H1 (cell line): ENCODE measurements around the gene FGF18.

Experiments used
- BRCA1 ChIP-seq: IDR thresholded peaks from 2 replicates; pipeline ENCODE4 v1.6.1; 2012; ENCODE audit warnings: low read depth, low read length, improper control_type of control experiment
- POLR2A ChIP-seq, 2 experiments: IDR thresholded peaks; 1 replicate in 1 of 2; 2 replicates in 1 of 2; pipeline ENCODE4 v1.6.1; 2011; ENCODE audit warnings: low read depth in 2 of 2, low read length in 2 of 2, mild to moderate bottlenecking in 2 of 2; ENCODE audit errors: control extremely low read depth in 1 of 2
- POLR2AphosphoS5 ChIP-seq: IDR thresholded peaks from 2 replicates; pipeline ENCODE4 v1.6.1; 2011; ENCODE audit warnings: low read depth, low read length
- YY1 ChIP-seq: IDR thresholded peaks from 2 replicates; pipeline ENCODE4 v1.6.1; 2011; ENCODE audit warnings: low read depth, mild to moderate bottlenecking, low read length
- TF ChIP-seq, protein P1 (sequence below): IDR thresholded peaks from 2 replicates; pipeline ENCODE4 v1.6.1; 2012; ENCODE audit warnings: inconsistent platforms
- TF ChIP-seq, protein P2 (sequence below), 3 experiments: IDR thresholded peaks; 1 replicate in 2 of 3; 2 replicates in 1 of 3; pipeline versions ENCODE4 v1.5.1 to v1.6.1; 2011; ENCODE audit warnings: low read length in 3 of 3, mild to moderate bottlenecking in 3 of 3, inconsistent platforms in 2 of 3, low read depth in 1 of 3, moderate library complexity in 1 of 3; ENCODE audit not compliant: insufficient read depth in 1 of 3; ENCODE audit errors: control extremely low read depth in 1 of 3

DNA sequence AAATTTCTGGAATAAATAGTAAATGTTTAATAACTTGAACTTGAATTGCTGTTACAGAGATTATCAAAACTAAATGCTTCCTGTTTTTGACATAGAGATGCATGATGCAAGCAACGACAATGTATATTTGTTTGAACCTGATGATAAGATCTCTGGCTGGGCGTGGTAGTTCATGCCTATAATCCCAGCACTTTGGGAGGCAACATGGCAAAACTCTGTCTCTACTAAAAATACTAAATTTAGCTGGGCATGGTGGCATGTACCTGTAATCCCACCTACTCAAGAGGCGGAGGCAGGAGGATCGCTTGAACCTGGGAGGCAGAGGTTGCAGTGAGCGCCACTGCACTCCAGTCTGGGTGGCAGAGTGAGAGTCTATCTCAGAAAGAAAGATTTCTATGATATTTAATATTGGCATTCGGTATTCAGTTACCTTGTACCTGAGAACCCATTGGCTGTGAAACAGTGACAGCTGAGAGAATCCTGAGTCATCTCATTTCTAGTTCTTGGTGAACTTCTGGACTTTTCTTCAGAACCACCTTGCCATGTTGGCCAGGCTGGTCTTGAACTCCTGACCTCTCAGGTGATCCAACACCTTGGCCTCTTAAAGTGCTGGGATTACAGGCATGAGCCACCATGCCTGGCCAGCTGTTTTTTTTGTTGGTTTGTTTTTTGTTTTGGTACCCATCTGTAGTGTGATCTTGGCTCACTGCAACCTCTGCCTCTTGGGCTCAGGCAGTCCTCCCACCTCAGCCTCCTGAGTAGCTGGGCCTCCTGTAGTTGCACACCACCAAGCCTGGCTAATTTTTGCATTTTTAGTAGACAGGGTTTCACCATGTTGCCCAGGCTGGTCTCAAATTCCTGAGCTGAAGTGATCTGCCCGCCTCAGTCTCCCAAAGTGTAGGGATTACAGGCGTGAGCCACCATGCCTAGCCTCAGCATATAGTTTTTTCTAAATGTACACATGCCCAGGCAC is 10.0 kb upstream of the FGF18 start:
- TF ChIP-seq, protein P1, sequence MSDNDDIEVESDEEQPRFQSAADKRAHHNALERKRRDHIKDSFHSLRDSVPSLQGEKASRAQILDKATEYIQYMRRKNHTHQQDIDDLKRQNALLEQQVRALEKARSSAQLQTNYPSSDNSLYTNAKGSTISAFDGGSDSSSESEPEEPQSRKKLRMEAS: no peak
- TF ChIP-seq YY1 (no peak), POLR2A (IDR thresholded peaks at IDR 0.05; ENCODE audit: control extremely low read depth in 1 of 2, low read depth in 2 of 2, low read length in 2 of 2) (peak in 1 of 2 experiments; percentile 55; a peak in 2 of 3 replicates), POLR2AphosphoS5 (peak; percentile 57), BRCA1 (no peak)
- TF ChIP-seq, protein P2, sequence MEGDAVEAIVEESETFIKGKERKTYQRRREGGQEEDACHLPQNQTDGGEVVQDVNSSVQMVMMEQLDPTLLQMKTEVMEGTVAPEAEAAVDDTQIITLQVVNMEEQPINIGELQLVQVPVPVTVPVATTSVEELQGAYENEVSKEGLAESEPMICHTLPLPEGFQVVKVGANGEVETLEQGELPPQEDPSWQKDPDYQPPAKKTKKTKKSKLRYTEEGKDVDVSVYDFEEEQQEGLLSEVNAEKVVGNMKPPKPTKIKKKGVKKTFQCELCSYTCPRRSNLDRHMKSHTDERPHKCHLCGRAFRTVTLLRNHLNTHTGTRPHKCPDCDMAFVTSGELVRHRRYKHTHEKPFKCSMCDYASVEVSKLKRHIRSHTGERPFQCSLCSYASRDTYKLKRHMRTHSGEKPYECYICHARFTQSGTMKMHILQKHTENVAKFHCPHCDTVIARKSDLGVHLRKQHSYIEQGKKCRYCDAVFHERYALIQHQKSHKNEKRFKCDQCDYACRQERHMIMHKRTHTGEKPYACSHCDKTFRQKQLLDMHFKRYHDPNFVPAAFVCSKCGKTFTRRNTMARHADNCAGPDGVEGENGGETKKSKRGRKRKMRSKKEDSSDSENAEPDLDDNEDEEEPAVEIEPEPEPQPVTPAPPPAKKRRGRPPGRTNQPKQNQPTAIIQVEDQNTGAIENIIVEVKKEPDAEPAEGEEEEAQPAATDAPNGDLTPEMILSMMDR (IDR thresholded peaks at IDR 0.05; ENCODE audit: control extremely low read depth in 1 of 3, insufficient read depth in 1 of 3, low read depth in 1 of 3, low read length in 3 of 3): no peak
